Measurements from ENCODE around the gene RALGAPA2. TPM values are rescaled to one million over a fixed set of nuclear protein-coding genes. Genes with fewer than 3 reads are reported as not detected.

The RALGAPA2 gene
- total RNA-seq, 1 donor from 2014 or later = 15.2 TPM

GRCh38 chr20:20566516-20566915, 145.9 kb downstream of the RALGAPA2 start:
- Mint-ChIP-seq H3K4me1 (ENCODE audit: unreplicated experiment) (no peaks in the 10 kb centered on the region), H3K9me3 (ENCODE audit: unreplicated experiment) (no peaks in the 10 kb centered on the region), H3K27me3 (ENCODE audit: unreplicated experiment) (no peaks in the 10 kb centered on the region), H3K36me3 (ENCODE audit: unreplicated experiment) (peaks cover 12% of the 10 kb centered on the region), H3K4me3 (ENCODE audit: unreplicated experiment) (no peak overlapping the region), H3K27ac (ENCODE audit: unreplicated experiment) (no peak overlapping the region)
- TF ChIP-seq, protein P1, sequence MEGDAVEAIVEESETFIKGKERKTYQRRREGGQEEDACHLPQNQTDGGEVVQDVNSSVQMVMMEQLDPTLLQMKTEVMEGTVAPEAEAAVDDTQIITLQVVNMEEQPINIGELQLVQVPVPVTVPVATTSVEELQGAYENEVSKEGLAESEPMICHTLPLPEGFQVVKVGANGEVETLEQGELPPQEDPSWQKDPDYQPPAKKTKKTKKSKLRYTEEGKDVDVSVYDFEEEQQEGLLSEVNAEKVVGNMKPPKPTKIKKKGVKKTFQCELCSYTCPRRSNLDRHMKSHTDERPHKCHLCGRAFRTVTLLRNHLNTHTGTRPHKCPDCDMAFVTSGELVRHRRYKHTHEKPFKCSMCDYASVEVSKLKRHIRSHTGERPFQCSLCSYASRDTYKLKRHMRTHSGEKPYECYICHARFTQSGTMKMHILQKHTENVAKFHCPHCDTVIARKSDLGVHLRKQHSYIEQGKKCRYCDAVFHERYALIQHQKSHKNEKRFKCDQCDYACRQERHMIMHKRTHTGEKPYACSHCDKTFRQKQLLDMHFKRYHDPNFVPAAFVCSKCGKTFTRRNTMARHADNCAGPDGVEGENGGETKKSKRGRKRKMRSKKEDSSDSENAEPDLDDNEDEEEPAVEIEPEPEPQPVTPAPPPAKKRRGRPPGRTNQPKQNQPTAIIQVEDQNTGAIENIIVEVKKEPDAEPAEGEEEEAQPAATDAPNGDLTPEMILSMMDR (IDR thresholded peaks at IDR 0.05) = no peak
- no peak for DNase-seq (ENCODE audit: extremely low spot score, unreplicated experiment)

GRCh38 chr20:20564279-20564678, 148.2 kb downstream of the RALGAPA2 start:
- Mint-ChIP-seq H3K36me3 (ENCODE audit: unreplicated experiment) (peaks cover 5% of the 10 kb centered on the region), H3K4me1 (ENCODE audit: unreplicated experiment) (no peaks in the 10 kb centered on the region), H3K27me3 (ENCODE audit: unreplicated experiment) (no peaks in the 10 kb centered on the region), H3K4me3 (ENCODE audit: unreplicated experiment) (no peak overlapping the region), H3K9me3 (ENCODE audit: unreplicated experiment) (no peaks in the 10 kb centered on the region), H3K27ac (ENCODE audit: unreplicated experiment) (no peak overlapping the region)
- TF ChIP-seq, protein P1 (IDR thresholded peaks at IDR 0.05) = no peak
- no peak for DNase-seq (ENCODE audit: extremely low spot score, unreplicated experiment)

DNA sequence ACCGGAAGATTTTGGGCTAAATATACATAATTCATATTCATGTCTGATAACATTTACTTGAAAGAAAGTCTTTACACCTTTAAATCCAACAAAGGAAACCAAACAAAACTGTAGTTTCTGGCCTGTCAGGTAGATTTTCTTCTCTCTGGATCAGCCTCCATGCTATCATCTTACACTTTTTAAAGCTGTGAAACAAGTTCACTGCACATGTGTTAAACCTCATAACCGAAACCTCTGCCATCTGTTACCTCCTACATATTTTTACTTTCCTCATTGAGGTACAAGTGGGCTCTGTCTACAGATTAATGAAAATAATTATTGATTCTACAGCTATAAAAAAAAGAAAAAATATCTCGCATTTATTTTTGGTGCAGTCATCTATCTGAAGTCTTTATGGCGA, 149.9 kb downstream of the RALGAPA2 start:
- H3K27me3 Mint-ChIP-seq (ENCODE audit: unreplicated experiment) = no peaks in the 10 kb centered on the region
- H3K4me1 Mint-ChIP-seq (ENCODE audit: unreplicated experiment) = no peaks in the 10 kb centered on the region
- no peak for DNase-seq (ENCODE audit: extremely low spot score, unreplicated experiment)
- no peaks in the 10 kb centered on the region for H3K9me3 Mint-ChIP-seq (ENCODE audit: unreplicated experiment)
- H3K36me3 Mint-ChIP-seq (ENCODE audit: unreplicated experiment) = peaks cover 7% of the 10 kb centered on the region
- no peak overlapping the region for H3K4me3 Mint-ChIP-seq (ENCODE audit: unreplicated experiment)
- no peak overlapping the region for H3K27ac Mint-ChIP-seq (ENCODE audit: unreplicated experiment)
- TF ChIP-seq, protein P1 (IDR thresholded peaks at IDR 0.05) = no peak

DNA sequence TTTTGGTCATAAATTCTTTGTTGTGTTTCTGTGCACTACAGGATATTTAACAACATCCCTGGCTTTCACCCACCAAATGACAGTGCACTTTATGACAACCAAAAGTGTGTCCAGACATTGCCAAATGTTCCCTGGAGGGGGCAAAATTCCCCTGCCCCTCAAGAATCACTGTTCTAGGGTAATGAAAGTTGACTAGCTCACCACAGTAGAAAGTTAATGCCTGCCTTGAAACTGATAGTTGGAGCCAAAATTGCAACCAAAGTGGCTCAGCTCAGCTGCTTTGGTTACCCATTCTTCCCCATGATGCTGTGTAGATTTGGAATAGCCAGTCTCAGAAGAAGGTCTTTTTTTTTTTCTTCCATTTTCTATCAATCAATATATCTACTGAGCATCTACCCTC, 150.6 kb downstream of the RALGAPA2 start:
- no peaks in the 10 kb centered on the region for H3K4me1 Mint-ChIP-seq (ENCODE audit: unreplicated experiment)
- H3K27ac Mint-ChIP-seq (ENCODE audit: unreplicated experiment) = no peak overlapping the region
- no peak for DNase-seq (ENCODE audit: extremely low spot score, unreplicated experiment)
- TF ChIP-seq, protein P1 (IDR thresholded peaks at IDR 0.05) = no peak
- no peak overlapping the region for H3K4me3 Mint-ChIP-seq (ENCODE audit: unreplicated experiment)
- peaks cover 7% of the 10 kb centered on the region for H3K36me3 Mint-ChIP-seq (ENCODE audit: unreplicated experiment)
- no peaks in the 10 kb centered on the region for H3K9me3 Mint-ChIP-seq (ENCODE audit: unreplicated experiment)
- H3K27me3 Mint-ChIP-seq (ENCODE audit: unreplicated experiment) = no peaks in the 10 kb centered on the region

DNA sequence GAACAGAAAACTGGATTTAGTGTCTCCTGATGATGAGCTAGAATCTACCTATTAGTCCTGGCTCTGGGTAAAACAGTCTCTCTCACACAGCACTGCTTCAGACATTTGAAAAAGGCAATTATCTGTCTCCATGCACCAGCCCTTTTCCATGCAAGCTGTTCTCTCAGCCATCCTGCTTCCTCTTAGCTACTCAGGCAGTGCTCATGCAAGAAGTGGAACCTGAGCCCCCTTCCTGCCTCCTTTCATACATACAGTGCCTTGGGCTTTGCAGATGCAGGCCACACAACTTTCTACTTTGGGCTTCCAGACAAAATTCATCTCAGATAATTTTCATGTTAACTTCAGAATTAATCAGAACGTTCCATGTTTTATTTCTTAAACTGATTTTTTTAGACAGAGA, 151.3 kb downstream of the RALGAPA2 start:
- Mint-ChIP-seq H3K36me3 (ENCODE audit: unreplicated experiment) (peaks cover 7% of the 10 kb centered on the region), H3K9me3 (ENCODE audit: unreplicated experiment) (no peaks in the 10 kb centered on the region), H3K27ac (ENCODE audit: unreplicated experiment) (no peak overlapping the region), H3K4me1 (ENCODE audit: unreplicated experiment) (no peaks in the 10 kb centered on the region), H3K27me3 (ENCODE audit: unreplicated experiment) (no peaks in the 10 kb centered on the region), H3K4me3 (ENCODE audit: unreplicated experiment) (no peak overlapping the region)
- TF ChIP-seq, protein P1 (IDR thresholded peaks at IDR 0.05) = no peak
- DNase-seq (ENCODE audit: extremely low spot score, unreplicated experiment) = no peak

Measured in osteocyte (in vitro differentiated cells).